ENCODE data around the gene CAMTA1. TPM values are rescaled to one million over a fixed set of nuclear protein-coding genes. Genes with fewer than 3 reads are reported as not detected.

CAMTA1 gene
- total RNA-seq, 1 donor from 2014 or later, result 81.6 TPM

GRCh38 chr1:6761196-6761737, 24.0 kb upstream of the CAMTA1 start:
- no peaks in the 10 kb centered on the region for H3K4me1 Mint-ChIP-seq (ENCODE audit: unreplicated experiment)
- no peak for DNase-seq (ENCODE audit: extremely low spot score, unreplicated experiment)
- H3K36me3 Mint-ChIP-seq (ENCODE audit: unreplicated experiment), result no peaks in the 10 kb centered on the region
- H3K27ac Mint-ChIP-seq (ENCODE audit: unreplicated experiment), result no peak overlapping the region
- H3K27me3 Mint-ChIP-seq (ENCODE audit: unreplicated experiment), result peaks cover 7% of the 10 kb centered on the region
- no peak for TF ChIP-seq CTCF (IDR thresholded peaks at IDR 0.05)
- no peaks in the 10 kb centered on the region for H3K9me3 Mint-ChIP-seq (ENCODE audit: unreplicated experiment)
- no peak overlapping the region for H3K4me3 Mint-ChIP-seq (ENCODE audit: unreplicated experiment)

GRCh38 chr1:6762060-6762459, 23.2 kb upstream of the CAMTA1 start:
- no peak for TF ChIP-seq CTCF (IDR thresholded peaks at IDR 0.05)
- Mint-ChIP-seq H3K27me3 (ENCODE audit: unreplicated experiment) (peaks cover 4% of the 10 kb centered on the region), H3K4me3 (ENCODE audit: unreplicated experiment) (no peak overlapping the region), H3K4me1 (ENCODE audit: unreplicated experiment) (no peaks in the 10 kb centered on the region), H3K27ac (ENCODE audit: unreplicated experiment) (no peak overlapping the region), H3K36me3 (ENCODE audit: unreplicated experiment) (no peaks in the 10 kb centered on the region), H3K9me3 (ENCODE audit: unreplicated experiment) (no peaks in the 10 kb centered on the region)
- no peak for DNase-seq (ENCODE audit: extremely low spot score, unreplicated experiment)

- DNase-seq (ENCODE audit: extremely low spot score, unreplicated experiment), result no peak
- H3K27me3 Mint-ChIP-seq (ENCODE audit: unreplicated experiment), result peaks cover 2% of the 10 kb centered on the region
- H3K27ac Mint-ChIP-seq (ENCODE audit: unreplicated experiment), result no peak overlapping the region
- no peak for TF ChIP-seq CTCF (IDR thresholded peaks at IDR 0.05)
- H3K4me1 Mint-ChIP-seq (ENCODE audit: unreplicated experiment), result peaks cover 20% of the 10 kb centered on the region
- H3K4me3 Mint-ChIP-seq (ENCODE audit: unreplicated experiment), result peak overlapping the region; percentile 20
- H3K36me3 Mint-ChIP-seq (ENCODE audit: unreplicated experiment), result no peaks in the 10 kb centered on the region
- no peaks in the 10 kb centered on the region for H3K9me3 Mint-ChIP-seq (ENCODE audit: unreplicated experiment)
These were observed 14.4 kb upstream of the CAMTA1 start for GRCh38 chr1:6770751-6771440.

- DNase-seq (ENCODE audit: extremely low spot score, unreplicated experiment), result no peak
- Mint-ChIP-seq H3K36me3 (ENCODE audit: unreplicated experiment) (no peaks in the 10 kb centered on the region), H3K4me1 (ENCODE audit: unreplicated experiment) (peaks cover 20% of the 10 kb centered on the region), H3K9me3 (ENCODE audit: unreplicated experiment) (no peaks in the 10 kb centered on the region), H3K4me3 (ENCODE audit: unreplicated experiment) (no peak overlapping the region), H3K27ac (ENCODE audit: unreplicated experiment) (no peak overlapping the region), H3K27me3 (ENCODE audit: unreplicated experiment) (peaks cover 2% of the 10 kb centered on the region)
- no peak for TF ChIP-seq CTCF (IDR thresholded peaks at IDR 0.05)
These were observed 13.8 kb upstream of the CAMTA1 start for GRCh38 chr1:6771441-6771769.

GRCh38 chr1:6774381-6774780, 10.9 kb upstream of the CAMTA1 start:
- no peak for DNase-seq (ENCODE audit: extremely low spot score, unreplicated experiment)
- Mint-ChIP-seq H3K4me1 (ENCODE audit: unreplicated experiment) (peaks cover 20% of the 10 kb centered on the region), H3K27me3 (ENCODE audit: unreplicated experiment) (no peaks in the 10 kb centered on the region), H3K4me3 (ENCODE audit: unreplicated experiment) (no peak overlapping the region), H3K27ac (ENCODE audit: unreplicated experiment) (no peak overlapping the region), H3K36me3 (ENCODE audit: unreplicated experiment) (no peaks in the 10 kb centered on the region), H3K9me3 (ENCODE audit: unreplicated experiment) (no peaks in the 10 kb centered on the region)
- TF ChIP-seq CTCF (IDR thresholded peaks at IDR 0.05), result no peak
